22Rv1 (cell line): ENCODE data around the gene TNFRSF18.

Experiments
- H3K27ac ChIP-seq: fragments of 450-650 bp; 2 replicates; pipeline ENCODE4 v1.5.1; 2017
- ZFX ChIP-seq: fragments of 450-650 bp; IDR thresholded peaks from 2 replicates; pipeline ENCODE4 v1.6.1; 2017; ENCODE audit warnings: antibody characterized with exemption, borderline replicate concordance
- TF ChIP-seq, protein P1 (sequence below): fragments of 450-650 bp; IDR thresholded peaks from 2 replicates; pipeline ENCODE4 v1.5.1; 2017; ENCODE audit warnings: mild to moderate bottlenecking

TNFRSF18 gene

GRCh38 chr1:1182491-1183220, 23.7 kb downstream of the TNFRSF18 start:
- TF ChIP-seq ZFX: no peak
- TF ChIP-seq, protein P1, sequence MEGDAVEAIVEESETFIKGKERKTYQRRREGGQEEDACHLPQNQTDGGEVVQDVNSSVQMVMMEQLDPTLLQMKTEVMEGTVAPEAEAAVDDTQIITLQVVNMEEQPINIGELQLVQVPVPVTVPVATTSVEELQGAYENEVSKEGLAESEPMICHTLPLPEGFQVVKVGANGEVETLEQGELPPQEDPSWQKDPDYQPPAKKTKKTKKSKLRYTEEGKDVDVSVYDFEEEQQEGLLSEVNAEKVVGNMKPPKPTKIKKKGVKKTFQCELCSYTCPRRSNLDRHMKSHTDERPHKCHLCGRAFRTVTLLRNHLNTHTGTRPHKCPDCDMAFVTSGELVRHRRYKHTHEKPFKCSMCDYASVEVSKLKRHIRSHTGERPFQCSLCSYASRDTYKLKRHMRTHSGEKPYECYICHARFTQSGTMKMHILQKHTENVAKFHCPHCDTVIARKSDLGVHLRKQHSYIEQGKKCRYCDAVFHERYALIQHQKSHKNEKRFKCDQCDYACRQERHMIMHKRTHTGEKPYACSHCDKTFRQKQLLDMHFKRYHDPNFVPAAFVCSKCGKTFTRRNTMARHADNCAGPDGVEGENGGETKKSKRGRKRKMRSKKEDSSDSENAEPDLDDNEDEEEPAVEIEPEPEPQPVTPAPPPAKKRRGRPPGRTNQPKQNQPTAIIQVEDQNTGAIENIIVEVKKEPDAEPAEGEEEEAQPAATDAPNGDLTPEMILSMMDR: no peak
- H3K27ac ChIP-seq: no peak overlapping the region

DNA sequence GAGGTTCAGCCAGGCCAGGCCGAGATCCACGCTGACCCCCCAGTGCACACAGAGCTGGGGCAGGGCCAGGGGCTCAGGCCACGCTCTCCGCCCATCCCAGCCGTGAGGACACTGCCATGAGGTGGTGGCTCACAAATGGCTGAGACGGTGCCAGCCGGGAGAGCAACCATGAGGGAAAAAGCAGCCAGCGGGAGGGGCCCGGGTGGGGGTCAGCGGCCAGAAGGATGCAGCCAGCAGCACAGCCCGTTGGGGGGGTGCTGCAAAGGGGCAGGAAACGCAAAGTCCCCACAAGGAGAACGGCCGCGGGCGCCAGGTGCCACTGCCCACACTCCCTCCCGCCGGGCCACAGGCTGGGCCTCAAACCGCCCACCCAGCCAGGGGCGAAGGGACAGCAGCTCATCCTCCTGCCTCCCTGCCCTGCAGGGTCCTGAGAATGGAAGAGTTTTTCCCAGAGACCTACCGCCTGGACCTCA, 24.4 kb downstream of the TNFRSF18 start:
- no peak for TF ChIP-seq ZFX
- TF ChIP-seq, protein P1: no peak
- no peak overlapping the region for H3K27ac ChIP-seq

- no peak overlapping the region for H3K27ac ChIP-seq
- TF ChIP-seq ZFX: no peak
- TF ChIP-seq, protein P1: no peak
Observed at GRCh38 chr1:1181129-1181937, 25.1 kb downstream of the TNFRSF18 start.

DNA sequence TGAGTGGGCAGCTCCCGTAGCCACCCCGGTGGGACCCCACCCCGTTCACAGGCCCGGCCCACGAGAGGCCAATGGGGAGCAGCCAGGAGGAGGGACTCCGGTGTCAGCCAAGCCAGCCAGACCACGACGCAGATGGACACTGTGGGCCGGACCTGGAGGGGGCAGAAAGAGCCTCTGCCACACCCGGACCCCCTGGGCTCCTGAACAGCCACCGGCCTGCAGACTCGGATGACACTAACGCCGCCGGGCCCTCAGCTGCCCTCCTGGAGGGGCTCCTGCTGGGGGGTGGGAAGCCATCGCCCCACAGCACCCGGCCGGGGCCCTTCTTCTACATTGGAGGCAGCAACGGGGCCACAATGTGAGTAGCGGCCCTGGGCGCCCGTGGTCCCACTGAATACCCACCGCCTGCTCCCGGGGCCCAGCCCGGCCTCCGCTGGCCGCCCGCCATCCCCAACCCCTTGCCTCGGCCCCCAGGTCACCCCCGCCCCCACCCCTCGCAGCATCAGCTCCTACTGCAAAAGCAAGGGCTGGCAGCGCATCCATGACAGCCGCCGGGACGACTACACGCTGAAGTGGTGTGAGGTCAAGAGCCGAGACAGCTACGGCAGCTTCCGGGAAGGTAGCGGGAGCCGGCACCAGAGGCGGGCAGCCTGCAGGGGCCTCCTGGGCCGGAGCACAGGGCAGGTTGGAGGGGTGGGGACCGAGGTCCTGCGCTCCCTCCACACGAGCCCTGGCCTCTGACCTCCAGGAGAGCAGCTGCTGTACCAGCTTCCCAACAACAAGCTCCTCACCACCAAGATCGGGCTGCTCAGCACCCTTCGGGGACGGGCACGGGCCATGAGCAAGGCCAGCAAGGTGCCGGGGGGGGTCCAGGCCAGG, 26.2 kb downstream of the TNFRSF18 start:
- H3K27ac ChIP-seq: no peak overlapping the region
- TF ChIP-seq ZFX: no peak
- TF ChIP-seq, protein P1: no peak

- TF ChIP-seq ZFX: no peak
- TF ChIP-seq, protein P1: no peak
- H3K27ac ChIP-seq: no peak overlapping the region
Observed at GRCh38 chr1:1179346-1179982, 26.9 kb downstream of the TNFRSF18 start.

DNA sequence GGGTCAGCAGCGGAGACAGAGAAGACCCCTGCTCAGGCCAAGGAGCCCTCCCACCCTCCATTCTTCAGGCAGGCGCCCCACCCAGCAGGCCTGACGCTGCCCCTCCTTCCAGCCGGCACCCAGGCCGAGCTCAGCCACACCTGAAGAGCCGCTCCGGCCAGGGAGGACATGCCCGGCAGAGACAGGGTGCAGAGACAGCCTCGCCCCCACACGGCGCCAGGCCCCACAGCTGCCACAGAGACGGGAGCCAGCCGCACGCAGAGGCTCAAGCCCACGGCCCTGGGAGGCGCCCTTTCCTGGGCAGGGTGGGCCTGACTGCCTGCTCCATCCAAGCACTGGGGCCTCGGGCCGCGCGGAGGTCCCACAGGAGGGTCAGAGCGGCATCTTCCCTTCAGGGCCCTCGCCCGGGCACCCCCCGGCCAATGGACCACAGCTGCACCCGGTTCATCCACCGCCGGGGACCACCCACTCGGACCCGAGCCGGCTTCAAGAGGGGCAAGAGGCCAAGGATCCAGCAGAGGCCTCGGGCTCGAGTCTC, 27.5 kb downstream of the TNFRSF18 start:
- no peak overlapping the region for H3K27ac ChIP-seq
- TF ChIP-seq, protein P1: no peak
- TF ChIP-seq ZFX: no peak
